NCI-H146 treated with DMSO at 0.1 percent for 48 hours (cell line): ENCODE data around the gene SLC24A4.

Experiments
- DNase-seq: peaks from one replicate; lab custom pipeline; 2025; ENCODE audit not compliant: unreplicated experiment; lab: John Stamatoyannopoulos, UW

The SLC24A4 gene

GRCh38 chr14:92471919-92472318 is 149.0 kb downstream of the SLC24A4 start:
- no peak for DNase-seq

GRCh38 chr14:92472860-92473259 is 149.9 kb downstream of the SLC24A4 start:
- DNase-seq = no peak

DNA sequence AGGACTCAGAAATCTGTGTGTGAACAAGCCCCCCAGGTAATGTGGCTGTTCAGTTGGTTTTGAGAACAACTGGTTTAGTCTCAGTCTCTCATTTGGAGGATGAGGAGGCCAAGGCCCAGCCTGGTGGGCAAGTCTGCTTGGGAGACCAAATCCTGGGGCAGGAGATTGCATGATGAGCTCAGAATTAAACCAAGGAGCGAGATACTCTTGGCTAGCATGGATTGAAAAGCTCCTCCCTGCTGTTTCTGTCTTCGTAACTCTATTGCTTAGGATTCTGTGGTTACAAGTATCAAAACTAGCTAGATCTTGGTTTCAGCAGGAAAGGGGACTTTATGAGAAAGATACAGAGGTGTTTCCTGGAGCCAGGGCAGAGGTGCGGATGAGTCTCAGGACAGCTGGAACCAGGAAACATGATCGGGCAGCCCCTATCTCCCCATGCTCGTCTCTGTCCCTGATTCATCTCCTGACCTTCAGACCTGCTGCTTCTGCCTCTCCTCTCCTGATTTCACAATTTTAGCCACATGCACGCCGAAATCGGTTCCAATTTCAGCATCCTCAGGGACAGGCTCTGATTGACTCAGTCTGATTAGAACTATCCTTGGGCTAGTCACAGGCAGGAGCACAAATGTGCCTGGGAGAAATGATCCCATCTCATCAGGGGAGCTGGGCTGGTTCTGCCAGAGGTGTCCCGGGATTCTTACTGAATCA is 150.4 kb downstream of the SLC24A4 start:
- DNase-seq = no peak

- no peak for DNase-seq
Measured at GRCh38 chr14:92473969-92474535, 151.1 kb downstream of the SLC24A4 start.

- DNase-seq = no peak
Measured at GRCh38 chr14:92475037-92475436, 152.1 kb downstream of the SLC24A4 start.

DNA sequence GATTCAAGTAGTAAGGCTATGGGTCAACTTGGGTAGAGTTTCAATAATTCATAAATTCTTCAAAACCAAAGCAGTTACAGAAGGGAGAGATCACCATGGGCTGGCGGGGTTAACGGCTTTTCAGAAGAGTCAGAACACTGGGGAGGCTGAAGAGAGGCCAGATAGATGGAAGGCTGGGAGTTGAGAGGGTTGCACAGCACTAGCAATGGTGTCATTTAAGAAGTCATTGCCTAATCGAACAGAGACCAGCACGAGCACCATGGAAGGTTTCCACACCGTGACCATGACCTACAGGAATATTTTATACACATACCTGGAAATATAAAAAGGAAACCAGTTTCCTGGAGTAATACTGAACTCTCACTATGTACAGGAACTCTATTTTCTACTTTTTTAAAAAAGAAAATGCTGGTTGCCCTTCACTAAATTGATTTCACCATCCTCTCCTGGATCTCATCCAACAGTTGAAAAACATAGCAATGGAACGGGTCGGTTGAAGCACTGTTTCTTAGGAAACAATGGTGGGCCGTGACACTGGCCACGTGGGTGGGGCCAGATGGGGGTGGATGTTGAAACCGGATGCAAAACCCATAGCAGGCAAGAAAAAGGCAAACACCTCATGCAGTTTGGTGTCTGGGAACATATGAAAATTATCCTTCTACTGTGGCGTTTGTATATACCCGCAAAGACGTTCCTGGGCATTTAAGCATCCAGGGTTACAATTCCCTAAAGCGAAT is 152.7 kb downstream of the SLC24A4 start:
- DNase-seq = no peak

- no peak for DNase-seq
Measured at GRCh38 chr14:92480856-92481255, 157.9 kb downstream of the SLC24A4 start.

DNA sequence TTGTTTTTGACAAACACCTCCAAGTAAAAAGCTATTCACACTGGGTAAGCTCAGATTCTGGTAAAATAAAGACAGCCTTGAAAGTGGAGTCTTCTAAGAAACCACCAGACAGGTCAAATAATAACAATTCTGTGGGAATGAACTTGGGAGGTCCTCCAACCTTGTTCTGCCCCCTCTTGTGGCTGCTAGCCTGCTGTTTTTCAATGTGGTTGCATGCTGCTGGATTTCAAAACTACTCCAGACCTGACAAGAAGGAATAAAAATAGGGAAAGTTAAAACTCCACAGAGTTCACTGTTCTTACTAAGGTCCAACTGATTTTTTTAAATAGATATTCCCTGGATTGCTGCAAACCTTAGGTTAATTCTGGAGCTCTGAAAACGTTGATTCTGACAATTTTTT is 158.4 kb downstream of the SLC24A4 start:
- no peak for DNase-seq

- DNase-seq = no peak
Measured at GRCh38 chr14:92481811-92482555, 159.0 kb downstream of the SLC24A4 start.

GRCh38 chr14:92482621-92483319 is 159.8 kb downstream of the SLC24A4 start:
- no peak for DNase-seq

DNA sequence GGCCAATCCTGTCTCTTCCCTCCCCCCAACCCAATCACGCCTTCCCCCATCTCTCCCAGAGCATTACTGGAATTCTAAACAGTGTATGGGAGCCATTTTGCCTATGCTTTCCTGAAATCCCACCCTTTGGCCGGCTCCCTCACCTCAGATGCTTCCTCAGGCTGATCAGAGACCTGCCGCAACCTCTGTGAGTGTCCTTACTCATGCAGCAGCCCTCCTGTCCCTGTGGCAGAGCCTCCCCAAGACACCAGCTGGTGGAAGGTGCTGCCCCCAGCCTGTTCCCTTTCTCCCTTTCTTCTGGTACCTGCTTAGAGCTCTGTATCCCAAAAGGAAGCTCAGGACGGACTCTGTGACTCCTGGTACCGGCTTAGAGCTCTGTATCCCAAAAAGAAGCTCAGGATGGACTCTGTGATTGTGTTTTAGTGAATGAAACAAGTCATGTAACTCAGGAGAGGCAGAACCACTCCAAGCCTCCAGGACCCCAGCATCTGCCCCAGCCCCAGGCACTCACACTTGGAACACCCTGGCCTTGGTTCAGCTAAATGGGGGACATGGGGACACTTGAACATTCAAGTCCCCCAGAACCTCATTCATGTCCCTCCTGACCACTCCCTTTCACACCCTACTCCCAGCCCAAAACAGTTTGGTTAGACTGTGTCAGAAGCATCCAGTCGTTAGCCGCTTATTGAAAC is 161.3 kb downstream of the SLC24A4 start:
- no peak for DNase-seq

- DNase-seq = no peak
Measured at GRCh38 chr14:92486881-92487280, 163.9 kb downstream of the SLC24A4 start.

DNA sequence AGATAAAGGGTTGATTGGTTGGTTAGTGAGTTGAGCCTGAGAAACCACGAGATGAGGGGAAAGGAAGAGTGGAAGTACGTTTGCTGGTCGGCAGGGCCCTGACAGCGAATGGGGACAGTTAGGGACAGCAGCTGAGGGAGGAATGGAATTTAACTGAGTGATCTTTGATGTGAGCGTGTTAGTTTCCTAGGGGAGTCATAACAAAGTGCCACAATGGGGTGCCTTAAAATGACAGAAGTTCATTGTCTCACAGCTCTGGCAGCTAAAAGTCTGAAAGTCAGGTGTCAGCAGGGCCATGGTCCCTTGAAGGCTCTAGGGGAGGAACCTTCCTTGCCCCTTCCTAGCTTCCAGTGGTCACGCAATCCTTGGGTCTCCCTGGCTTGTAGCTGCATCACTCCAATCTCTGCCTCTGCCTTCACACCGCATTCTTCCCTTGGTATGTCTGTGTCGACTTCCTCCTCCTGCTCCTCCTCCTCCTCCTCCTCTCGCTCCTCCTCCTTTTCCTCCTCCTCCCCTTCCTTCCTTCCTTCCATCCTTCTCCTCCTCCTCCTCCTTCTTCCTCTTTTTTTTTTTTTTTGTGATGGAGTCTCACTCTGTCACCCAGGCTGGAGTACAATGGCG is 164.7 kb downstream of the SLC24A4 start:
- DNase-seq = no peak

- DNase-seq = no peak
Measured at GRCh38 chr14:92489394-92490238, 166.7 kb downstream of the SLC24A4 start.

DNA sequence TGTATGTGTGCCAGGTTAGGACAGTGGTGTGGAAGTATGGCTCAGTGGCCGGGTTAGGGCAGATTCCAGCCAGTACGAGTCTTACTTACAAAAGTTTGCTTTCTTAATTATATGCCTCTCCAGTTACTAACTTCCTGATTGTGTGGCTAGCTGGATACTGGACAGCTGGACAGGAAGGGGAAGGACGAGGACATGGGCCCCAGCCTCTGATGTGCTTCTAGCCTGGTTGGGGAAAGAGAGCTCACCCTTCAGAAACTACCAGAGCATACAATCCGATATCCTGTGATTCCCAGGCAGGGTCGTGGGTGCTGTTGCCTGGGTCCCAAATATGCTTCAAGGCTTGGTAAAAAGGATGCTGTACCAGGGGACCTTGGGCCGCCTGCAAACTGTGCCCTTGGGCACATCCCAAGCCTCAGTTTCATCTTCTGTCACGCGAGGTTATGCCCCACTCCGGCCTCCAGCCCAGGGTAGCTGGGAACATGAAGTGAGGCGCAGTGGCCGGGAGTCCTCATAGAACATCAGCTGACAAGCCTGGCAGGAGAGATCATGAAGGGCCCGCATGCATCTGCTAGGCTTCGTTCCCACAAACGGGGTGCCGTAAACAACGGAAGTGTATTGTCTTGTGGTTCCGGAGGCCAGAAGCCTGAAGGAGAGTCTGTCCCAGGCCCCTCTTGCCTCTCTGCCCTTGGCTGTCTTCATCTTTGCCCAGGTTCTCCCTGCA is 167.4 kb downstream of the SLC24A4 start:
- DNase-seq = no peak

GRCh38 chr14:92491782-92492181 is 168.8 kb downstream of the SLC24A4 start:
- DNase-seq = no peak

GRCh38 chr14:92492258-92492657 is 169.3 kb downstream of the SLC24A4 start:
- DNase-seq = no peak

GRCh38 chr14:92493024-92493423 is 170.1 kb downstream of the SLC24A4 start:
- no peak for DNase-seq
